H9 (cell line): ENCODE measurements around the gene PXYLP1. TPM values are rescaled to one million over a fixed set of nuclear protein-coding genes. Genes with fewer than 3 reads are reported as not detected.

ENCODE experiments used
- DNase-seq: peaks from one replicate; pipeline ENCODE4 v3.0.0-alpha.2; 2017
- H2AFZ ChIP-seq: one replicate; pipeline ENCODE4 v1.6.1; 2013; ENCODE audit warnings: mild to moderate bottlenecking, low read length, control low read depth, moderate library complexity
- H2AK5ac ChIP-seq: 2 replicates; pipeline ENCODE4 v1.6.1; 2013; ENCODE audit warnings: low read length, control low read depth, mixed read lengths; ENCODE audit not compliant: insufficient read length
- H2BK120ac ChIP-seq: one replicate; pipeline ENCODE4 v1.6.1; 2013; ENCODE audit warnings: low read depth, mild to moderate bottlenecking, low read length, control low read depth, inconsistent platforms; ENCODE audit not compliant: poor library complexity, severe bottlenecking
- H2BK12ac ChIP-seq: 2 replicates; pipeline ENCODE4 v1.6.1; 2013; ENCODE audit warnings: low read length, control low read depth, mixed read lengths, low read depth; ENCODE audit not compliant: insufficient read length
- H2BK15ac ChIP-seq: 2 replicates; pipeline ENCODE4 v1.6.1; 2013; ENCODE audit warnings: low read depth, low read length, control low read depth
- H2BK20ac ChIP-seq: one replicate; pipeline ENCODE4 v1.6.1; 2013; ENCODE audit warnings: low read depth, mild to moderate bottlenecking, low read length, control low read depth, inconsistent platforms; ENCODE audit not compliant: poor library complexity, severe bottlenecking
- H2BK5ac ChIP-seq: 2 replicates; pipeline ENCODE4 v1.6.1; 2013; ENCODE audit warnings: low read length, control low read depth, mixed read lengths; ENCODE audit not compliant: insufficient read length
- H3K14ac ChIP-seq: 2 replicates; pipeline ENCODE4 v1.6.1; 2013; ENCODE audit warnings: low read length, control low read depth; ENCODE audit not compliant: insufficient read depth
- H3K18ac ChIP-seq: 2 replicates; pipeline ENCODE4 v1.6.1; 2013; ENCODE audit warnings: low read depth, mild to moderate bottlenecking, mixed read lengths, low read length, control low read depth; ENCODE audit not compliant: insufficient read length
- H3K23ac ChIP-seq: 2 replicates; pipeline ENCODE4 v1.6.1; 2013; ENCODE audit warnings: low read length, control low read depth, mixed read lengths, low read depth; ENCODE audit not compliant: insufficient read length
- H3K23me2 ChIP-seq: 2 replicates; pipeline ENCODE4 v1.6.1; 2013; ENCODE audit warnings: low read depth, mild to moderate bottlenecking, mixed read lengths, low read length, control low read depth; ENCODE audit not compliant: insufficient read length, poor library complexity, severe bottlenecking
- H3K27ac ChIP-seq: 2 replicates; pipeline ENCODE4 v1.5.1; 2013; ENCODE audit warnings: low read length, control low read depth, mixed read lengths, low read depth; ENCODE audit not compliant: insufficient read length
- H3K27me3 ChIP-seq: 2 replicates; pipeline ENCODE4 v1.6.1; 2013; ENCODE audit warnings: low read length, control low read depth, inconsistent platforms; ENCODE audit not compliant: insufficient read depth
- H3K4ac ChIP-seq: 2 replicates; pipeline ENCODE4 v1.6.1; 2013; ENCODE audit warnings: low read depth, mild to moderate bottlenecking, control low read depth, inconsistent platforms, low read length, moderate library complexity
- H3K4me1 ChIP-seq: 2 replicates; pipeline ENCODE4 v1.6.1; 2013; ENCODE audit warnings: low read length, control low read depth, inconsistent platforms; ENCODE audit not compliant: insufficient read depth
- H3K4me2 ChIP-seq: 2 replicates; pipeline ENCODE4 v1.6.1; 2013; ENCODE audit warnings: low read length, control low read depth, mixed read lengths; ENCODE audit not compliant: insufficient read length, insufficient read depth
- H3K56ac ChIP-seq: 2 replicates; pipeline ENCODE4 v1.6.1; 2013; ENCODE audit warnings: low read depth, mild to moderate bottlenecking, mixed read lengths, low read length, control low read depth; ENCODE audit not compliant: insufficient read length
- H3K79me1 ChIP-seq: 2 replicates; pipeline ENCODE4 v1.6.1; 2013; ENCODE audit warnings: low read depth, mild to moderate bottlenecking, moderate library complexity, low read length, control low read depth, inconsistent platforms; ENCODE audit not compliant: insufficient read depth, poor library complexity, severe bottlenecking
- H3K79me2 ChIP-seq: 2 replicates; pipeline ENCODE4 v1.6.1; 2013; ENCODE audit warnings: low read length, control low read depth, inconsistent platforms; ENCODE audit not compliant: insufficient read depth
- H3K9ac ChIP-seq: 2 replicates; pipeline ENCODE4 v1.6.1; 2013; ENCODE audit warnings: low read length, control low read depth, mixed read lengths; ENCODE audit not compliant: insufficient read length; ENCODE audit errors: extremely low read depth
- H3K9me3 ChIP-seq: one replicate; pipeline ENCODE4 v1.6.1; 2013; ENCODE audit warnings: low read depth, low read length, inconsistent platforms; ENCODE audit not compliant: control insufficient read depth
- H3T11ph ChIP-seq: one replicate; pipeline ENCODE4 v1.6.1; 2013; ENCODE audit warnings: mild to moderate bottlenecking, low read length, control low read depth, inconsistent platforms
- H4K20me1 ChIP-seq: one replicate; pipeline ENCODE4 v1.6.1; 2013; ENCODE audit not compliant: control insufficient read depth, insufficient read length, insufficient read depth
- H4K5ac ChIP-seq: 2 replicates; pipeline ENCODE4 v1.6.1; 2013; ENCODE audit warnings: low read depth, mild to moderate bottlenecking, mixed read lengths, low read length, control low read depth; ENCODE audit not compliant: insufficient read length
- H4K8ac ChIP-seq: replicated peaks from 2 replicates; pipeline ENCODE4 v1.6.1; 2013; ENCODE audit warnings: low read length, control low read depth, mixed read lengths, low read depth; ENCODE audit not compliant: insufficient read length
- H4K91ac ChIP-seq: 2 replicates; pipeline ENCODE4 v1.6.1; 2013; ENCODE audit warnings: low read depth, mild to moderate bottlenecking, moderate library complexity, mixed read lengths, low read length, control low read depth; ENCODE audit not compliant: insufficient read length
- H3K27ac Mint-ChIP-seq, 3 experiments: 2 replicates in 2 of 3; 3 replicates in 1 of 3; pipeline ENCODE4 v1.8.0; 2020 to 2021; ENCODE audit warnings: mixed read lengths in 3 of 3, mild to moderate bottlenecking in 1 of 3, moderate library complexity in 1 of 3
- H3K27me3 Mint-ChIP-seq: 2 replicates; pipeline ENCODE4 v1.8.0; 2021; ENCODE audit warnings: low read depth, mild to moderate bottlenecking, moderate library complexity, mixed read lengths
- H3K36me3 Mint-ChIP-seq, 3 experiments: 2 replicates in 2 of 3; 3 replicates in 1 of 3; pipeline ENCODE4 v1.8.0; 2020 to 2021; ENCODE audit warnings: low read depth in 3 of 3, mixed read lengths in 3 of 3; ENCODE audit not compliant: insufficient read depth in 1 of 3
- H3K4me1 Mint-ChIP-seq, 2 experiments: 2 replicates each; pipeline ENCODE4 v1.8.0; 2020; ENCODE audit warnings: mixed read lengths in 2 of 2
- H3K4me3 Mint-ChIP-seq, 2 experiments: 2 replicates in 1 of 2; 3 replicates in 1 of 2; pipeline ENCODE4 v1.8.0; 2020 to 2021; ENCODE audit warnings: mild to moderate bottlenecking in 2 of 2, mixed read lengths in 2 of 2, moderate library complexity in 1 of 2
- H3K9me3 Mint-ChIP-seq, 2 experiments: 2 replicates in 1 of 2; 3 replicates in 1 of 2; pipeline ENCODE4 v1.8.0; 2020; ENCODE audit warnings: mild to moderate bottlenecking in 2 of 2, mixed read lengths in 2 of 2, moderate library complexity in 1 of 2
- WGBS: extraction: QIAGEN DNeasy Blood & Tissue Kit; methylation state at CpG from one replicate; pipeline ENCODE4 v1.1.7; 2013; ENCODE audit warnings: missing lambda C conversion rate, low lambda C conversion rate, mixed read lengths; ENCODE audit not compliant: insufficient read length; ENCODE audit errors: extremely low coverage; 5-methylcytosine and 5-hydroxymethylcytosine counted together
- total RNA-seq: library from RNA; stranded (reverse); gene quantifications from 2 replicates; pipeline ENCODE4 v1.2.1, GENCODE V29; 2021
- TF ChIP-seq, protein P1 (sequence below): fragments of 200-600 bp; sonication (generic); conservative IDR thresholded peaks from 3 replicates; pipeline ENCODE4 v1.8.0; 2021; ENCODE audit warnings: antibody characterized with exemption, mild to moderate bottlenecking

Gene PXYLP1
- total RNA-seq, 1 experiment from 2014 or later, result 17.9 TPM

DNA sequence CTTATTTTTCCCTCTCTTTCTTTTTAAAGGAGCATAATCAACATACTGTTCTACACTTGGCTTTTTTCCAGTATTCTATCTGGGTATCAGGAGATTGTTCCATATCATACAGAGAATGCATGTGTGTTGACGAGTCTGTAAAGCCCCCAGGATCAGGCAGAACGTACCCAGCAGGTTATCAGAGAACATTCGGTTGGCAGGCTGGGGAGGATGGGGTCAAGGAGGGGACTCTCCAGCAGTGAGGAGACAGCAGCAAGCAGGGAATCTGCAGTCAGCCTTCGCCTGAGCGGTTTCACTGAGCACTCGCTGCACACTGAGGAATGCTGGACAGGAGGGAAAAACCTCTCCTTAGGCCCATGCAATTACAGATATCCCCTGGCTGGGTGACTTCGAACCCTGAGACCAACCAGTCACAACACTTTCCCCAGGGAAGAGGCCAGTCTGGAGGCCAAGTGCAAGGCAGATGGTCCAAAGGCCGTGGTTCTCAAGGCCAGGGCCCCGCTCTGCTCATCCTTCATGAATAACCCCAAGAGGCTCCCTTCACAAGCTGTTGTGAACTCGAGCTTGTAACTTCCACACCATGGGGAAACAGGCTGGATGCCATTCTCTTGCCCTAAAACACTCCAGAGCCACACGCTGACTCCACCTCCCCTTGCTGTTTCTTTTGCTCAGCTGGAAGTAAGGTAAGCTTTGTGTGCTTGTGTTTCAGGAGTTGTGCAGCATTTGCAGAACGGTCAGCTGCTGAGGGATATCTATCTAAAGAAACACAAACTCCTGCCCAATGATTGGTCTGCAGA, 60.1 kb downstream of the PXYLP1 start:
- TF ChIP-seq, protein P1, sequence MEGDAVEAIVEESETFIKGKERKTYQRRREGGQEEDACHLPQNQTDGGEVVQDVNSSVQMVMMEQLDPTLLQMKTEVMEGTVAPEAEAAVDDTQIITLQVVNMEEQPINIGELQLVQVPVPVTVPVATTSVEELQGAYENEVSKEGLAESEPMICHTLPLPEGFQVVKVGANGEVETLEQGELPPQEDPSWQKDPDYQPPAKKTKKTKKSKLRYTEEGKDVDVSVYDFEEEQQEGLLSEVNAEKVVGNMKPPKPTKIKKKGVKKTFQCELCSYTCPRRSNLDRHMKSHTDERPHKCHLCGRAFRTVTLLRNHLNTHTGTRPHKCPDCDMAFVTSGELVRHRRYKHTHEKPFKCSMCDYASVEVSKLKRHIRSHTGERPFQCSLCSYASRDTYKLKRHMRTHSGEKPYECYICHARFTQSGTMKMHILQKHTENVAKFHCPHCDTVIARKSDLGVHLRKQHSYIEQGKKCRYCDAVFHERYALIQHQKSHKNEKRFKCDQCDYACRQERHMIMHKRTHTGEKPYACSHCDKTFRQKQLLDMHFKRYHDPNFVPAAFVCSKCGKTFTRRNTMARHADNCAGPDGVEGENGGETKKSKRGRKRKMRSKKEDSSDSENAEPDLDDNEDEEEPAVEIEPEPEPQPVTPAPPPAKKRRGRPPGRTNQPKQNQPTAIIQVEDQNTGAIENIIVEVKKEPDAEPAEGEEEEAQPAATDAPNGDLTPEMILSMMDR, result no peak
- Histone ChIP-seq H3K4ac (no peak overlapping the region), H2AFZ (no peak overlapping the region), H2BK20ac (no peak overlapping the region), H3K18ac (no peak overlapping the region), H3K14ac (no peak overlapping the region), H3K27me3 (no peaks in the 10 kb centered on the region), H4K91ac (no peak overlapping the region), H3K27ac (no peak overlapping the region), H3K4me2 (no peak overlapping the region), H2BK120ac (no peak overlapping the region), H4K20me1 (no peaks in the 10 kb centered on the region), H3K23me2 (no peaks in the 10 kb centered on the region), H2AK5ac (no peak overlapping the region), H2BK5ac (no peak overlapping the region), H4K5ac (no peak overlapping the region), H3K56ac (no peak overlapping the region), H3T11ph (no peak overlapping the region), H2BK15ac (no peak overlapping the region), H3K79me1 (no peaks in the 10 kb centered on the region), H3K9ac (no peak overlapping the region), H3K9me3 (no peaks in the 10 kb centered on the region), H4K8ac (no peak overlapping the region), H3K23ac (no peak overlapping the region), H2BK12ac (no peak overlapping the region), H3K4me1 (no peaks in the 10 kb centered on the region), H3K79me2 (no peaks in the 10 kb centered on the region)
- no peak overlapping the region for H3K4me3 Mint-ChIP-seq
- peaks cover 5 to 30% (median 22%) of the 10 kb centered on the region in 3 experiments; a peak in 6 of 7 replicates for H3K36me3 Mint-ChIP-seq
- H3K27me3 Mint-ChIP-seq, result no peaks in the 10 kb centered on the region
- no peak for DNase-seq
- no peaks in the 10 kb centered on the region for H3K4me1 Mint-ChIP-seq
- no peak overlapping the region for H3K27ac Mint-ChIP-seq
- H3K9me3 Mint-ChIP-seq, result 0 out of 5 replicates have a peak, but pooled peaks cover 0 to 2% of the 10 kb centered on the region in 2 experiments
- no CpG with 5 or more reads among the region's 12 CpGs for whole genome bisulfite sequencing
